Osteocyte (in vitro differentiated cells): Measurements from ENCODE around the gene LPCAT2. TPM values are rescaled to one million over a fixed set of nuclear protein-coding genes. Genes with fewer than 3 reads are reported as not detected.

Source experiments
- DNase-seq: peaks from one replicate; pipeline ENCODE4 v3.0.0; 2021; ENCODE audit warnings: mixed read lengths; ENCODE audit not compliant: unreplicated experiment; ENCODE audit errors: extremely low spot score
- H3K27ac Mint-ChIP-seq: one replicate; pipeline ENCODE4 v1.8.0; 2021; ENCODE audit warnings: mild to moderate bottlenecking, mixed read lengths; ENCODE audit not compliant: unreplicated experiment
- H3K27me3 Mint-ChIP-seq: one replicate; pipeline ENCODE4 v1.8.0; 2021; ENCODE audit warnings: mixed read lengths; ENCODE audit not compliant: unreplicated experiment
- H3K36me3 Mint-ChIP-seq: one replicate; pipeline ENCODE4 v1.8.0; 2021; ENCODE audit warnings: mixed read lengths; ENCODE audit not compliant: unreplicated experiment
- H3K4me1 Mint-ChIP-seq: one replicate; pipeline ENCODE4 v1.8.0; 2021; ENCODE audit warnings: mixed read lengths; ENCODE audit not compliant: unreplicated experiment
- H3K4me3 Mint-ChIP-seq: one replicate; pipeline ENCODE4 v1.8.0; 2021; ENCODE audit warnings: mild to moderate bottlenecking, moderate library complexity, mixed read lengths; ENCODE audit not compliant: unreplicated experiment
- H3K9me3 Mint-ChIP-seq: one replicate; pipeline ENCODE4 v1.8.0; 2021; ENCODE audit warnings: mixed read lengths; ENCODE audit not compliant: unreplicated experiment
- total RNA-seq: library from RNA; stranded (reverse); gene quantifications from 2 replicates; pipeline ENCODE4 v1.2.1, GENCODE V29; 2021
- TF ChIP-seq, protein P1 (sequence below): fragments of 200-600 bp; sonication (generic); IDR thresholded peaks from 2 replicates; pipeline ENCODE4 v1.5.0; 2021; ENCODE audit warnings: antibody characterized with exemption, mild to moderate bottlenecking, moderate library complexity

Gene LPCAT2
- total RNA-seq, 1 donor from 2014 or later: 9.6 TPM

GRCh38 chr16:55539049-55539448 lies 30.2 kb downstream of the LPCAT2 start:
- H3K36me3 Mint-ChIP-seq: no peaks in the 10 kb centered on the region
- no peak overlapping the region for H3K27ac Mint-ChIP-seq
- H3K27me3 Mint-ChIP-seq: no peaks in the 10 kb centered on the region
- H3K9me3 Mint-ChIP-seq: no peaks in the 10 kb centered on the region
- H3K4me1 Mint-ChIP-seq: peaks cover 18% of the 10 kb centered on the region
- no peak for DNase-seq
- TF ChIP-seq, protein P1, sequence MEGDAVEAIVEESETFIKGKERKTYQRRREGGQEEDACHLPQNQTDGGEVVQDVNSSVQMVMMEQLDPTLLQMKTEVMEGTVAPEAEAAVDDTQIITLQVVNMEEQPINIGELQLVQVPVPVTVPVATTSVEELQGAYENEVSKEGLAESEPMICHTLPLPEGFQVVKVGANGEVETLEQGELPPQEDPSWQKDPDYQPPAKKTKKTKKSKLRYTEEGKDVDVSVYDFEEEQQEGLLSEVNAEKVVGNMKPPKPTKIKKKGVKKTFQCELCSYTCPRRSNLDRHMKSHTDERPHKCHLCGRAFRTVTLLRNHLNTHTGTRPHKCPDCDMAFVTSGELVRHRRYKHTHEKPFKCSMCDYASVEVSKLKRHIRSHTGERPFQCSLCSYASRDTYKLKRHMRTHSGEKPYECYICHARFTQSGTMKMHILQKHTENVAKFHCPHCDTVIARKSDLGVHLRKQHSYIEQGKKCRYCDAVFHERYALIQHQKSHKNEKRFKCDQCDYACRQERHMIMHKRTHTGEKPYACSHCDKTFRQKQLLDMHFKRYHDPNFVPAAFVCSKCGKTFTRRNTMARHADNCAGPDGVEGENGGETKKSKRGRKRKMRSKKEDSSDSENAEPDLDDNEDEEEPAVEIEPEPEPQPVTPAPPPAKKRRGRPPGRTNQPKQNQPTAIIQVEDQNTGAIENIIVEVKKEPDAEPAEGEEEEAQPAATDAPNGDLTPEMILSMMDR: no peak
- H3K4me3 Mint-ChIP-seq: no peak overlapping the region

DNA sequence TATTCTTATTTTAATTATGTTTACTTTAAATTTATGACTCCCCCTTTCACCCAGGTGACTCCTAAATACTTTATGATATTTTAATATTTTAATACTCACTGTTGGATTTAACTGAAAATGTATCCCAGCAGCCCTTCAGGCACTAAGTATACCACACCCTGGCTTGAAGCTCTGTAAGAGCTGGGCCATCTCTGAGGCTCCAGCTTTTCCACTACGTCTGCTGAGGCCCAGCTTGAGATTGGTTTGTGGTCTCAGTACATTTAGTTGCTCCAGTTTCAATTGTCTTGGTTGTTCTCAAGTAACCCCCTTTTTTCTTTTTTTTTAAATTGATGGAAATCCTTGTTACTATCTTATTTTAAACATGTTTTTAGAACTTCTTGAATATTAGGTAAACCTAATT lies 30.6 kb downstream of the LPCAT2 start:
- Mint-ChIP-seq H3K36me3 (no peaks in the 10 kb centered on the region), H3K4me3 (no peak overlapping the region), H3K27me3 (no peaks in the 10 kb centered on the region), H3K9me3 (no peaks in the 10 kb centered on the region), H3K4me1 (peaks cover 18% of the 10 kb centered on the region), H3K27ac (no peak overlapping the region)
- TF ChIP-seq, protein P1: no peak
- no peak for DNase-seq

GRCh38 chr16:55540221-55540620 lies 31.3 kb downstream of the LPCAT2 start:
- no peaks in the 10 kb centered on the region for H3K9me3 Mint-ChIP-seq
- no peak for DNase-seq
- H3K4me3 Mint-ChIP-seq: no peak overlapping the region
- H3K36me3 Mint-ChIP-seq: no peaks in the 10 kb centered on the region
- no peaks in the 10 kb centered on the region for H3K27me3 Mint-ChIP-seq
- TF ChIP-seq, protein P1: no peak
- H3K27ac Mint-ChIP-seq: no peak overlapping the region
- peaks cover 13% of the 10 kb centered on the region for H3K4me1 Mint-ChIP-seq

DNA sequence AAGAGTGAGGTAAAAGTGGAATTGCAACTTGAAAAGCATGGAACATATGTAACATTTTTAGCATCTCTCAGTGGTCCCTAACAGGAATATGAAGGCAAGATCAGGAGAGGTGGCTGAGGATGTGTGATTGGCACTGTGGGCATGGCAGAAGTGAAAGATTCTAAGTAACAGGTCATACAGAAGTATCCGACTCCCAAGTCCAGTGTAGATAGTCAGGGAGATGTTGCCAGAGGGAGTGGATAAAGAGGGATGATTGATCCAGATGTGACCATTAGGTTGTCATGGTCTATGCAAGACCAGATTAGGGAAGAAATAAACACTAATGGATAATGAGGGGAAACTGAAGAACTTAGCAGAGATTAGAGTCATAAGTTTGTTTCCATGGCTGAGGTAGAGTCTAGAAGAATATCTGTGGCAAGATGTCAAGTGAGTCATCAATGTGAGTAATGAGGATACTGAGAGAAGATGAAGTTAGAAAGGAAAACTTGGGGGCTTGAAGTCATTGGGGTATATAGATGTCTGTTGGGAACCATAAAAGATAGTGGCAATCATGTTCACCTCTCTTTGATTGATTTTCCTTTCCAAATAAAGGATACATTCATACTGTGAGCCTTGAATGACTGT lies 33.7 kb downstream of the LPCAT2 start:
- no peak for DNase-seq
- Mint-ChIP-seq H3K4me1 (no peaks in the 10 kb centered on the region), H3K4me3 (no peak overlapping the region), H3K9me3 (no peaks in the 10 kb centered on the region), H3K36me3 (no peaks in the 10 kb centered on the region), H3K27me3 (no peaks in the 10 kb centered on the region), H3K27ac (no peak overlapping the region)
- TF ChIP-seq, protein P1: no peak

GRCh38 chr16:55543472-55543871 lies 34.6 kb downstream of the LPCAT2 start:
- Mint-ChIP-seq H3K4me3 (no peak overlapping the region), H3K4me1 (no peaks in the 10 kb centered on the region)

More at GRCh38 chr16:55543472-55543871, 34.6 kb downstream of the LPCAT2 start:
- TF ChIP-seq, protein P1: peak; percentile 63
- H3K27ac Mint-ChIP-seq: no peak overlapping the region
- no peaks in the 10 kb centered on the region for H3K9me3 Mint-ChIP-seq
- DNase-seq: no peak
- no peaks in the 10 kb centered on the region for H3K36me3 Mint-ChIP-seq
- H3K27me3 Mint-ChIP-seq: no peaks in the 10 kb centered on the region
